Progenitor cell of endocrine pancreas (in vitro differentiated cells): Measurements from ENCODE around the gene FMC1. TPM values are rescaled to one million over a fixed set of nuclear protein-coding genes. Genes with fewer than 3 reads are reported as not detected.
"Not testable (repeated sequence)": the region's sequence is repeated elsewhere in the genome, so short reads cannot be mapped to it uniquely, and the experiment has no call there.

ENCODE experiments used
- DNase-seq: peaks from one replicate; pipeline ENCODE4 v3.0.0; 2021; ENCODE audit warnings: low spot score; ENCODE audit not compliant: unreplicated experiment
- H3K27ac Mint-ChIP-seq: 2 replicates; pipeline ENCODE4 v1.8.0; 2021; ENCODE audit warnings: mild to moderate bottlenecking, moderate library complexity, mixed read lengths
- H3K27me3 Mint-ChIP-seq: 2 replicates; pipeline ENCODE4 v1.8.0; 2021; ENCODE audit warnings: mixed read lengths
- H3K36me3 Mint-ChIP-seq: 2 replicates; pipeline ENCODE4 v1.8.0; 2022; ENCODE audit warnings: mixed read lengths; ENCODE audit not compliant: insufficient read depth
- H3K4me1 Mint-ChIP-seq: 2 replicates; pipeline ENCODE4 v1.8.0; 2021; ENCODE audit warnings: low read depth, mixed read lengths
- H3K4me3 Mint-ChIP-seq: 2 replicates; pipeline ENCODE4 v1.8.0; 2021; ENCODE audit warnings: low read depth, mild to moderate bottlenecking, moderate library complexity, mixed read lengths
- H3K9me3 Mint-ChIP-seq: 2 replicates; pipeline ENCODE4 v1.8.0; 2021; ENCODE audit warnings: low read depth, mixed read lengths
- CTCF ChIP-seq: fragments of 200-600 bp; sonication (generic); IDR thresholded peaks from one replicate; pipeline ENCODE4 v1.5.0; 2021; ENCODE audit warnings: antibody characterized with exemption, mild to moderate bottlenecking; ENCODE audit not compliant: unreplicated experiment
- total RNA-seq: library from RNA; stranded (reverse); gene quantifications from 2 replicates; pipeline ENCODE4 v1.2.1, GENCODE V29; 2021

Gene FMC1
- total RNA-seq, 1 donor from 2014 or later: 17.9 TPM

- no peak overlapping the region for H3K4me3 Mint-ChIP-seq
- no peaks in the 10 kb centered on the region for H3K27me3 Mint-ChIP-seq
- H3K27ac Mint-ChIP-seq: no peak overlapping the region
- peaks cover 19% of the 10 kb centered on the region for H3K36me3 Mint-ChIP-seq
- peaks cover 4% of the 10 kb centered on the region for H3K4me1 Mint-ChIP-seq
- no peak for DNase-seq
- no peaks in the 10 kb centered on the region for H3K9me3 Mint-ChIP-seq
- TF ChIP-seq CTCF: no peak
Observed at GRCh38 chr7:139354729-139355128, 13.6 kb downstream of the FMC1 start.

DNA sequence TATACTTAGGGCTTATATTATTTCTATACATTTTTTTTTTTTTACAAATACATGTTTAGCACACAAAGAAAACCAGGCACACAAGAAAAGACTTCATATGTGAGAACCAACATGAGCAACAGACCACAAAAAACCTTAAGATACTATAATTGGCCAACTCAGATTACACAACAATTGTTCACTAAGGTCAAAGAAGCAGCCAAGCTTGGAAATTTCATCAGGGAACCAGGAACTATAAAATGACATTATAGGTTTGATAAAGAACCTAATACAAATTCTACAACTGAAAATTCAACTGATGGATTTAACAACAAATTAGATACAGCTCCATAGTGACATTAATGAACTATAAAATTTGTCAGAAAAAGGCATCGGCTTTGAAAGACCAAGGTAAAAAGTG, 14.2 kb downstream of the FMC1 start:
- no peak for DNase-seq
- no peak for TF ChIP-seq CTCF
- no peaks in the 10 kb centered on the region for H3K27me3 Mint-ChIP-seq
- H3K4me3 Mint-ChIP-seq: no peak overlapping the region
- peaks cover 4% of the 10 kb centered on the region for H3K4me1 Mint-ChIP-seq
- H3K9me3 Mint-ChIP-seq: no peaks in the 10 kb centered on the region
- peak overlapping the region; percentile 14 for H3K27ac Mint-ChIP-seq
- H3K36me3 Mint-ChIP-seq: peaks cover 17% of the 10 kb centered on the region

- Mint-ChIP-seq H3K27ac (peak overlapping the region; percentile 99), H3K4me1 (peaks cover 22% of the 10 kb centered on the region), H3K36me3 (peaks cover 11% of the 10 kb centered on the region), H3K4me3 (peak overlapping the region; percentile 97)
- DNase-seq, H3K27me3 Mint-ChIP-seq, H3K9me3 Mint-ChIP-seq: not testable (repeated sequence)
Observed at GRCh38 chr7:139357729-139358506, 16.8 kb downstream of the FMC1 start.

DNA sequence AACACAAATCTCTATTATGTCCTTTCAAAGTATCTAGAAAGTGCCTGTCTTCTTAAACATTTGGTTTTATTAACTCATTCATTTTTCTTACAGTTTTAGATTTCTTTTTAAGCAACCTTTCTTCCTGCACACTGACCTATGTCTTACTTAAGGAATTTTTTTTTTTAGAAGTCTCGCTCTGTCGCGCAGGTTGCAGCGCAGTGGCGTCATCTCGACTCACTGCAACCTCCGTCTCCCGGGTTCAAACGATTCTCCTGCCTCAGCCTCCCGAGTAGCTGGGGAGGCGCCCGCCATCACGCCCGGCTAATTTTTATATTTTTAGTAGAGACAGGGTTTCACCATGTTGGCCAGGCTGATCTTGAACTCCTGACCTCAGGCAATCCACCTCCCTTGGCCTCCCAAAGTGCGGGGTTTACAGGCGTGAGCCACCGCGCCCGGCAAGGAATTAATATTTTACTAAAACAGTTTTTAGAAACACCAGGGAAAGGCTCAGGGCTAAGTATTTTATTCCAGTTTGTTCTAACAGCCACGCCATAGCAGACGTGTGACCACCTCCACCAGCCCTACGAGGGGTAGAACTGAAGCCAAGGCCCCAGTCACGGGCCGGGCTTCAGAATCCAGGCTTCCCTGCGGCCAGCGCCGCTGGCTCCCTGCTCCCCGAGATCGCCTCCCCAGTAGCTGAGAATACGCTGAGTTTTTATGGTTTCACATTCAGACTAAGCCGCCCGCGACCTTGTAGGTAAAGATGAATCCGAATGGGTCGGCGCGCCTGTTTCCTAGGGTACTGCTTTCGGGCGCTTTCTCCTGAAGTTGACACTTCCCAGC, 17.6 kb downstream of the FMC1 start:
- no peak for DNase-seq
- Mint-ChIP-seq H3K4me3 (peak overlapping the region; percentile 97), H3K27ac (peak overlapping the region; percentile 99)

DNA sequence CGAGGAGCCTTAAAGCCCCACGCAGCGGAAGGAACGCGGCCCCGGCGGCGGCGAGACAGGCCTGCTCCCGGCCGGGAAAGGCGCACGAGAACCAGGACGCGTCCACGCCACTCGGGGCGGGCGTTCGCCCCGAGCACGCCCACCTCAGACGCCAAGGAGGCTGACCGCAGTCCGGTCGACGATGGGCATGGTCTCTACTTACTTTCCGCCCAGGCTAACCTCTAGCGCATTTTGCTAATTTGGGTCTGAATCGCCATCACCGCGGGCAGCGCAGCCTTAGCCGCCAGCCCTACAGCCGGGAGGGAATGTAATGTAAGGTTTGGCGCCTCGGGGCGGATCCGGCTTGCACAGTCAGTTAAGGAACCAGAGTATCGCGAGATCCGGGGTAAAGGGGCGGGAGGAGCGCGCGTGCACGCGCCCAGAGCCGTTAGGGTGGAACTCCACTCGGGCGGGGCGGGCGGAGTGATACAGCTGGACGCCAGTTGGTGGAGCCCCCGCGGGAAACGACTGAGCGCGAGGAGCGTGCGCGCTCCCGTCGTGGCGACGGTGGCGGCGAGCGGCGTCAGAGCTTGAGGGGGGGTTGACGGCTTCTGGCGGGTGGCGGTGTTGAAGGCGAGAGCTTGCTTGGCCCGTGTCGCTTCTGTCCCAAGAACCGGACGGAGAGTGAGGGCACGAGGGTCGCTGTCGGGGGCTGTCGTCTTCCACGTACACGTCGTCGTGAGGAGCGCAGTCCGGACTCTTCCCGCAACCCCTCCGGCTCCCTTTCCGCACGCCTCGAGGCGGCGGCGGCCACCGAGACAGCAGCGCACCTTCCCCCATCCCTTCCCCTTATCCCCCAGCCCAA, 18.5 kb downstream of the FMC1 start, which contains the start of gene LUC7L2:
TSS of gene LUC7L2 (plus strand) at position 529 of the 844 bp plus-strand sequence. CDS start 368 bp downstream, outside the sequence.
- peaks cover 12% of the 10 kb centered on the region for H3K36me3 Mint-ChIP-seq
- DNase-seq: peak; percentile 99
- peaks cover 23% of the 10 kb centered on the region for H3K4me1 Mint-ChIP-seq
- peak within 1 kb of the TSS; percentile 99 for H3K27ac Mint-ChIP-seq
- H3K9me3 Mint-ChIP-seq: no peaks in the 10 kb centered on the region
- H3K4me3 Mint-ChIP-seq: peak within 1 kb of the TSS; percentile 97
- TF ChIP-seq CTCF: no peak
- H3K27me3 Mint-ChIP-seq: no peaks in the 10 kb centered on the region

More for the DNA sequence above, 17.6 kb downstream of the FMC1 start:
- peaks cover 12% of the 10 kb centered on the region for H3K36me3 Mint-ChIP-seq
- no peaks in the 10 kb centered on the region for H3K27me3 Mint-ChIP-seq
- no peak for TF ChIP-seq CTCF
- H3K4me1 Mint-ChIP-seq: peaks cover 23% of the 10 kb centered on the region
- H3K9me3 Mint-ChIP-seq: no peaks in the 10 kb centered on the region
